Endothelial cell of umbilical vein (primary cell): ENCODE results near the gene TRIM46. TPM values are rescaled to one million over a fixed set of nuclear protein-coding genes. Genes with fewer than 3 reads are reported as not detected.

Source experiments
- BruUV-seq: library from RNA; stranded (reverse); fragments of 400-500 nt; replicated peaks from 2 replicates; lab custom pipeline; 2021; lab: Mats Ljungman, UMichigan
- CTCF ChIA-PET: fragments of 300-600, 350-600 bp; sonication (Branson Sonifier 250); formaldehyde crosslinking; loops from one replicate; lab custom pipeline; 2021; ENCODE audit warnings: antibody characterized with exemption, inconsistent platforms; lab: Charles Lee
- POLR2A ChIA-PET: fragments of 300-600, 350-600 bp; sonication (Branson Sonifier 250); formaldehyde crosslinking; loops from one replicate; lab custom pipeline; 2021; ENCODE audit warnings: antibody characterized with exemption, inconsistent platforms; lab: Charles Lee
- DNase-seq: peaks from one replicate; pipeline ENCODE4 v3.0.0-alpha.2; 2011; ENCODE audit warnings: low read depth, low spot score
- FAIRE-seq: peaks from 2 replicates; lab custom pipeline; 2011; peaks lifted over from hg19 to GRCh38; lab: Jason Lieb, UNC
- H2AFZ ChIP-seq: 2 replicates; pipeline ENCODE4 v1.6.0; 2012; ENCODE audit warnings: low read depth, low read length, control low read depth, inconsistent platforms
- H3K27ac ChIP-seq: 2 replicates; pipeline ENCODE4 v1.5.1; 2011; ENCODE audit warnings: low read depth, mild to moderate bottlenecking, control low read depth, low read length, moderate library complexity; ENCODE audit not compliant: insufficient read depth
- H3K27me3 ChIP-seq, 2 experiments: 2 replicates each; pipeline versions ENCODE4 v1.6.0 to v1.6.1; 2011; ENCODE audit warnings: low read length in 2 of 2, mixed read lengths in 1 of 2; ENCODE audit not compliant: control insufficient read depth in 2 of 2, insufficient read depth in 2 of 2
- H3K36me3 ChIP-seq, 2 experiments: 2 replicates in 1 of 2; 3 replicates in 1 of 2; pipeline ENCODE4 v1.5.1; 2011; ENCODE audit warnings: low read length in 2 of 2, mild to moderate bottlenecking in 1 of 2, moderate library complexity in 1 of 2; ENCODE audit not compliant: control insufficient read depth in 2 of 2, insufficient read depth in 2 of 2; ENCODE audit errors: extremely low read depth in 1 of 2
- H3K4me1 ChIP-seq: 3 replicates; pipeline ENCODE4 v1.5.1; 2011; ENCODE audit warnings: mild to moderate bottlenecking, low read length; ENCODE audit not compliant: control insufficient read depth, insufficient read depth; ENCODE audit errors: extremely low read depth
- H3K4me2 ChIP-seq: 2 replicates; pipeline ENCODE4 v1.6.1; 2011; ENCODE audit warnings: low read length, control low read depth, mixed read lengths; ENCODE audit not compliant: insufficient read depth
- H3K4me3 ChIP-seq, 3 experiments: fragments of 200-600 bp in 1 of 3; sonication (generic), shearing (Covaris generic) in 1 of 3; replicated peaks in 1 of 3; 2 replicates each; pipeline ENCODE4 v1.5.1; 2011 to 2016; ENCODE audit warnings: control low read depth in 3 of 3, low read length in 3 of 3, mild to moderate bottlenecking in 2 of 3, inconsistent platforms in 1 of 3, low read depth in 1 of 3, moderate library complexity in 1 of 3; ENCODE audit not compliant: insufficient read depth in 1 of 3
- H3K79me2 ChIP-seq: 2 replicates; pipeline ENCODE4 v1.6.0; 2012; ENCODE audit warnings: low read length, inconsistent platforms; ENCODE audit not compliant: control insufficient read depth, insufficient read depth
- H3K9ac ChIP-seq: replicated peaks from 2 replicates; pipeline ENCODE3; 2011; ENCODE audit warnings: low read length, control low read depth; ENCODE audit not compliant: insufficient read depth; ENCODE audit errors: extremely low read depth
- H3K9me1 ChIP-seq: replicated peaks from 3 replicates; pipeline ENCODE4 v1.6.0; 2011; ENCODE audit warnings: mild to moderate bottlenecking, low read length; ENCODE audit not compliant: control insufficient read depth, insufficient read depth; ENCODE audit errors: extremely low read depth
- H3K9me3 ChIP-seq: replicated peaks from 2 replicates; pipeline ENCODE4 v1.5.1; 2012; ENCODE audit warnings: low read length, inconsistent platforms; ENCODE audit not compliant: control insufficient read depth, insufficient read depth
- H4K20me1 ChIP-seq: replicated peaks from 2 replicates; pipeline ENCODE3; 2011; ENCODE audit warnings: mild to moderate bottlenecking, low read length; ENCODE audit not compliant: control insufficient read depth, insufficient read depth; ENCODE audit errors: extremely low read depth
- CTCF ChIP-seq, 2 donors: IDR thresholded peaks; 1 replicate in 1 of 2; 2 replicates in 1 of 2; pipeline ENCODE4 v1.5.1; 2011; ENCODE audit warnings: low read length in 2 of 2, mild to moderate bottlenecking in 2 of 2, moderate library complexity in 2 of 2, control low read depth in 1 of 2, inconsistent platforms in 1 of 2, low read depth in 1 of 2; ENCODE audit not compliant: insufficient read depth in 1 of 2; ENCODE audit errors: extremely low read depth in 1 of 2
- EZH2 ChIP-seq: IDR thresholded peaks from 2 replicates; pipeline ENCODE4 v1.6.1; 2012; ENCODE audit warnings: borderline replicate concordance, low read depth, mild to moderate bottlenecking, moderate library complexity, low read length, inconsistent platforms; ENCODE audit not compliant: severe bottlenecking
- FOS ChIP-seq: IDR thresholded peaks from 2 replicates; pipeline ENCODE4 v1.6.1; 2011; ENCODE audit warnings: mild to moderate bottlenecking, low read length, moderate library complexity, borderline replicate concordance; ENCODE audit not compliant: insufficient read depth
- GATA2 ChIP-seq: IDR thresholded peaks from 2 replicates; pipeline ENCODE4 v1.7.0; 2011; ENCODE audit warnings: low read depth, mild to moderate bottlenecking, moderate library complexity, mixed read lengths, low read length; ENCODE audit not compliant: insufficient read length, insufficient read depth
- JUN ChIP-seq: IDR thresholded peaks from 2 replicates; pipeline ENCODE4 v1.6.1; 2011; ENCODE audit warnings: borderline replicate concordance, low read depth; ENCODE audit not compliant: insufficient read length, insufficient read depth
- MAX ChIP-seq: IDR thresholded peaks from 2 replicates; pipeline ENCODE4 v1.6.1; 2011; ENCODE audit not compliant: insufficient read depth, insufficient read length
- MYC ChIP-seq: IDR thresholded peaks from one replicate; pipeline ENCODE4 v1.6.1; 2011; ENCODE audit warnings: mild to moderate bottlenecking, low read depth, low read length
- POLR2A ChIP-seq: IDR thresholded peaks from 2 replicates; pipeline ENCODE4 v1.6.1; 2012; ENCODE audit warnings: low read depth, mild to moderate bottlenecking, control low read depth, low read length
- POLR2AphosphoS5 ChIP-seq: IDR thresholded peaks from 2 replicates; pipeline ENCODE4 v1.6.1; 2012; ENCODE audit warnings: low read depth, mild to moderate bottlenecking, control low read depth, low read length, moderate library complexity; ENCODE audit not compliant: insufficient read depth
- dilution Hi-C: fragments of 300-500 bp; cut with MboI; formaldehyde crosslinking; loops from one replicate; pipeline ENCODE4 v1.15.0; 2019; ENCODE audit warnings: low sequenced_read_pairs; ENCODE audit not compliant: extremely low pct_ligation_motif_present
- intact Hi-C: fragments of 100-400 bp; cut with micrococcal nuclease; formaldehyde crosslinking; loops from one replicate; pipeline ENCODE4 v1.10.0; 2022
- polyA plus RNA-seq, 4 experiments: library from polyadenylated mRNA; depleted of rRNA in 3 of 4; stranded (reverse) in 3 of 4; unstranded in 1 of 4; fragments of >200 nt; gene quantifications; 2 replicates each; pipeline versions ENCODE4 v1.2.1 to v1.2.3, GENCODE V29; 2011 to 2012; ENCODE audit warnings: missing spikeins in 1 of 4
- total RNA-seq: library from RNA; stranded (reverse); gene quantifications from 2 replicates; pipeline ENCODE4 v1.2.3, GENCODE V29; 2021

Gene TRIM46
- total and polyA plus RNA-seq, 2 donors (not counting 3 experiments of a cell fraction or from before 2014, with no cell fraction given): 9.5 to 10.0 TPM

GRCh38 chr1:155183775-155184221 lies 10.1 kb downstream of the TRIM46 start:
- dilution Hi-C loops (no loop called here), intact Hi-C loops (no loop called here)
- H3K9me3 ChIP-seq: no peaks in the 10 kb centered on the region
- peaks cover 0 to 11% of the 10 kb centered on the region in 2 experiments for H3K36me3 ChIP-seq
- DNase-seq (no peak), FAIRE-seq (no peak)
- H3K4me1 ChIP-seq: no peaks in the 10 kb centered on the region
- no peaks in the 10 kb centered on the region for H4K20me1 ChIP-seq
- no peaks in the 10 kb centered on the region for H3K27me3 ChIP-seq
- no peak overlapping the region for H3K4me3 ChIP-seq
- BruUV-seq: no TSS peak
- ChIA-PET POLR2A (no interaction called here), CTCF (interaction anchor here (1.3 to 3.3 kb wide), 2 partner anchors 10 to 11 kb away, joined by 5 to 35 read pairs; partner anchors contain the start of gene KRTCAP2)
- H3K9me1 ChIP-seq: no peaks in the 10 kb centered on the region
- no peaks in the 10 kb centered on the region for H3K79me2 ChIP-seq
- TF ChIP-seq MYC: no peak
- TF ChIP-seq POLR2AphosphoS5: no peak
- no peak for TF ChIP-seq GATA2
- no peak for TF ChIP-seq FOS
- no peak for TF ChIP-seq CTCF (IDR thresholded peaks at IDR 0.05; ENCODE audit: extremely low read depth in 1 of 2, insufficient read depth in 1 of 2, low read depth in 1 of 2, low read length in 2 of 2)
- TF ChIP-seq POLR2A: no peak
- no peak for TF ChIP-seq MAX
- TF ChIP-seq JUN: no peak
- no peak for TF ChIP-seq EZH2
- H2AFZ ChIP-seq: no peak overlapping the region
- H3K27ac ChIP-seq: no peak overlapping the region
- no peak overlapping the region for H3K4me2 ChIP-seq
- no peak overlapping the region for H3K9ac ChIP-seq
